HEK293T (cell line): ENCODE results near the gene LRWD1.

Source experiments
- CTCF ChIA-PET: fragments of 350-600 bp; formaldehyde crosslinking; extraction: SDS; loops from one replicate; lab custom pipeline; 2021; ENCODE audit warnings: antibody characterized with exemption, inconsistent platforms; lab: Yijun Ruan, JAX
- POLR2A ChIA-PET: fragments of 350-600 bp; formaldehyde crosslinking; extraction: SDS; loops from one replicate; lab custom pipeline; 2020; ENCODE audit warnings: antibody characterized with exemption, inconsistent platforms; lab: Yijun Ruan, JAX
- DNase-seq: peaks from one replicate; pipeline ENCODE4 v3.0.0; 2012; ENCODE audit warnings: mixed read lengths; ENCODE audit errors: extremely low spot score
- ARNT ChIP-seq: fragments of 450-650 bp; IDR thresholded peaks from 2 replicates; pipeline ENCODE4 v1.6.1; 2017; ENCODE audit warnings: mild to moderate bottlenecking
- BHLHE40 ChIP-seq: fragments of 450-650 bp; IDR thresholded peaks from 2 replicates; pipeline ENCODE4 v1.6.1; 2016; ENCODE audit warnings: mild to moderate bottlenecking, moderate library complexity, borderline replicate concordance
- CTBP1 ChIP-seq: fragments of 450-650 bp; IDR thresholded peaks from 2 replicates; pipeline ENCODE4 v1.6.1; 2016; ENCODE audit warnings: borderline replicate concordance
- ELF4 ChIP-seq: fragments of 450-650 bp; IDR thresholded peaks from 2 replicates; pipeline ENCODE4 v1.6.1; 2017; ENCODE audit warnings: antibody characterized with exemption
- FOXA1 ChIP-seq: fragments of 450-650 bp; IDR thresholded peaks from 2 replicates; pipeline ENCODE4 v1.6.1; 2016; ENCODE audit warnings: mild to moderate bottlenecking
- FOXK2 ChIP-seq: fragments of 450-650 bp; IDR thresholded peaks from 2 replicates; pipeline ENCODE4 v1.6.1; 2016; ENCODE audit warnings: mild to moderate bottlenecking
- FOXM1 ChIP-seq: fragments of 450-650 bp; IDR thresholded peaks from 2 replicates; pipeline ENCODE4 v1.6.1; 2017; ENCODE audit warnings: mild to moderate bottlenecking, borderline replicate concordance
- HDGF ChIP-seq: fragments of 450-650 bp; IDR thresholded peaks from 2 replicates; pipeline ENCODE4 v1.6.1; 2017; ENCODE audit warnings: antibody characterized with exemption, borderline replicate concordance
- L3MBTL2 ChIP-seq: fragments of 450-650 bp; conservative IDR thresholded peaks from 2 replicates; pipeline ENCODE4 v1.6.1; 2016; ENCODE audit warnings: mild to moderate bottlenecking
- LEF1 ChIP-seq: fragments of 450-650 bp; IDR thresholded peaks from 2 replicates; pipeline ENCODE4 v1.6.1; 2017; ENCODE audit warnings: mild to moderate bottlenecking, borderline replicate concordance
- NFRKB ChIP-seq: fragments of 450-650 bp; IDR thresholded peaks from 2 replicates; pipeline ENCODE4 v1.6.1; 2016; ENCODE audit warnings: mild to moderate bottlenecking, moderate library complexity
- SP1 ChIP-seq: fragments of 450-650 bp; IDR thresholded peaks from 2 replicates; pipeline ENCODE4 v1.6.1; 2017
- SUZ12 ChIP-seq: fragments of 450-650 bp; IDR thresholded peaks from 2 replicates; pipeline ENCODE4 v1.6.1; 2016; ENCODE audit warnings: mild to moderate bottlenecking
- TARDBP ChIP-seq: fragments of 450-650 bp; IDR thresholded peaks from 2 replicates; pipeline ENCODE4 v1.6.1; 2016
- ZNF384 ChIP-seq: fragments of 450-650 bp; IDR thresholded peaks from 2 replicates; pipeline ENCODE4 v1.6.1; 2016
- TF ChIP-seq, protein P1 (sequence below): fragments of 450-650 bp; IDR thresholded peaks from 2 replicates; pipeline ENCODE4 v1.6.1; 2016

LRWD1 gene

DNA sequence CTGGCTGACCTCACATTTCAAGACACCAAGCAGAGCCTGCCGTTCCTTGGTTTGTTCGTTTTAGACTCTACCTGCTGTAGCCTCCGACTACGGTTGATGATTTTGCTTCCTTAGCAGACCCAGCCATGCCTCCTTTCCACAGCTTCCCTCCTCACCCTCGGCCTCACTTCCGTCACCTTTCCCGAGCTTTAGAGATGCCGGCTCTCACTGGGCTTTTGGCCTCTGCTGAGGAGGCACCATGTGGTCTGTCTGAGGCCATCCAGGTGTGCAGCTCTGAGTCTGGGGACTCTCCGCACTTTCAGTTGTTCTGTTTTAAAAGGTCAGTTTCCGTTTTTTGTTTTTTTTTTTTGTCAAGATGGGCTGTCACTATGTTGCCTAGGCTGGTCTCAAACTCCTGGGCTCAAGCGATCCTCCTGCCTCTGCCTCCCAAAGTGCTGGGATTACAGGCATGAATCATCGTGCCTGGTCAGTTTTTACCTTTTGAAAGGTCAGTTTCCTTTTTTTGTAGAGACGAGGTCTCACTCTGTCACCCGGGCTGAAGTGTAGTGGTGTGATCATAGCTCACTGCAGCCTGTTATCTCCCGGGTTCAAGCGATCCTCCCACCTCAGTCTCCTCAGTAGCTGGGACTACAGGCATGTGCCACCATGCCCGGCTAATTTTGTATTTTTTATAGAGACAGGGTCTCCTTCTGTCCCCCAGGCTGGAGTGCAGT, 19.7 kb upstream of the LRWD1 start:
- no peak for DNase-seq
- no peak for TF ChIP-seq NFRKB
- TF ChIP-seq, protein P1, sequence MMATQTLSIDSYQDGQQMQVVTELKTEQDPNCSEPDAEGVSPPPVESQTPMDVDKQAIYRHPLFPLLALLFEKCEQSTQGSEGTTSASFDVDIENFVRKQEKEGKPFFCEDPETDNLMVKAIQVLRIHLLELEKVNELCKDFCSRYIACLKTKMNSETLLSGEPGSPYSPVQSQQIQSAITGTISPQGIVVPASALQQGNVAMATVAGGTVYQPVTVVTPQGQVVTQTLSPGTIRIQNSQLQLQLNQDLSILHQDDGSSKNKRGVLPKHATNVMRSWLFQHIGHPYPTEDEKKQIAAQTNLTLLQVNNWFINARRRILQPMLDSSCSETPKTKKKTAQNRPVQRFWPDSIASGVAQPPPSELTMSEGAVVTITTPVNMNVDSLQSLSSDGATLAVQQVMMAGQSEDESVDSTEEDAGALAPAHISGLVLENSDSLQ: no peak
- no peak for TF ChIP-seq L3MBTL2
- TF ChIP-seq HDGF: no peak
- TF ChIP-seq BHLHE40: no peak
- no peak for TF ChIP-seq SP1
- no peak for TF ChIP-seq ARNT
- TF ChIP-seq ELF4: no peak
- no peak for TF ChIP-seq TARDBP
- TF ChIP-seq FOXM1: no peak
- TF ChIP-seq FOXA1: no peak
- TF ChIP-seq SUZ12: no peak
- TF ChIP-seq LEF1: no peak
- ChIA-PET POLR2A (no interaction called here), CTCF (interaction anchor here (0.6 kb wide), 1 partner anchor 186 kb away, joined by 3 read pairs; no protein-coding TSS in a partner anchor)

DNA sequence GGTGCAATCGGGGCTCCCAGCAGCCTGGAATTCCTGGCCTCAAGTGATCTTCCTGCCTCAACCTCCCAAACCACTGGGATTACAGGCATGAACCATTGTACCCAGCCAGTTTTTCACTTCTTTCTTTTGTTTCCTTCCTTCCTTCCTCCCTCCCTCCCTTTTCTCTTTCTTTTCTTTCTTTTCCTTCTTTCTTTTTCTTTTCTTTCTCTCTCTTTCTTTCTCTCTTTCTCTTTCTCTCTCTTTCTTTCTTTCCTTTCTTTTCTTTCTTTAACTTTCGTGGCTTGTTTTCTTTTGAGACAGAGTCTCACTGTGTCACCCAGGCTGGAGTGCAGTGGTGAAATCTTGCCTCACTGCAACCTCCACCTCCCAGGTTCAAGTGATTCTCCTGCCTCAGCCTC, 19.1 kb upstream of the LRWD1 start:
- no peak for DNase-seq
- ChIA-PET POLR2A (no interaction called here), CTCF (no interaction called here)
- TF ChIP-seq ELF4 (no peak), FOXK2 (no peak), L3MBTL2 (no peak), SP1 (no peak), NFRKB (no peak), LEF1 (no peak)
- TF ChIP-seq, protein P1: no peak

DNA sequence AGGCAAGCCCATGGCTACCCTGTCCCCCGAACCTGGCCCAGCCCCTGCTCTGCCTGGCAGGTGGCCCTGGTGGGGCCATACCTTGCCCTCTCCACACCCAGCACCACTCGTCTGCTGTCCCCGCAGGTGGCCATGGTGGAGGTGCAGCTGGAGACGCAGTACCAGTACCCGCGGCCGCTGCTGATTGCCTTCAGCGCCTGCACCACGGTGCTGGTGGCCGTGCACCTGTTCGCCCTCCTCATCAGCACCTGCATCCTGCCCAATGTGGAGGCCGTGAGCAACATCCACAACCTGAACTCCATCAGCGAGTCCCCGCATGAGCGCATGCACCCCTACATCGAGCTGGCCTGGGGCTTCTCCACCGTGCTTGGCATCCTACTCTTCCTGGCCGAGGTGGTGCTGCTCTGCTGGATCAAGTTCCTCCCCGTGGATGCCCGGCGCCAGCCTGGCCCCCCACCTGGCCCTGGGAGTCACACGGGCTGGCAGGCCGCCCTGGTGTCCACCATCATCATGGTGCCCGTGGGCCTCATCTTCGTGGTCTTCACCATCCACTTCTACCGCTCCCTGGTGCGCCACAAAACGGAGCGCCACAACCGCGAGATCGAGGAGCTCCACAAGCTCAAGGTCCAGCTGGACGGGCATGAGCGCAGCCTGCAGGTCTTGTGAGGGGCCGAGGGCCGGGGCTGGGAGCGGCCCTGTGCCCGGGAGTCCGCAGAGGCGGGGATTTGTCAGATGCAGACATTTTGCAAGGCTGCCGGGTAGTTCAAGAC, 18.2 kb upstream of the LRWD1 start:
- ChIA-PET CTCF (no interaction called here), POLR2A (no interaction called here)
- no peak for DNase-seq
- TF ChIP-seq SUZ12 (no peak), FOXA1 (no peak), ELF4 (no peak), SP1 (no peak), BHLHE40 (no peak), LEF1 (no peak), ARNT (no peak), CTBP1 (no peak), TARDBP (no peak), HDGF (no peak), ZNF384 (no peak), FOXK2 (no peak), NFRKB (no peak), FOXM1 (no peak), L3MBTL2 (no peak)
- TF ChIP-seq, protein P1: no peak

DNA sequence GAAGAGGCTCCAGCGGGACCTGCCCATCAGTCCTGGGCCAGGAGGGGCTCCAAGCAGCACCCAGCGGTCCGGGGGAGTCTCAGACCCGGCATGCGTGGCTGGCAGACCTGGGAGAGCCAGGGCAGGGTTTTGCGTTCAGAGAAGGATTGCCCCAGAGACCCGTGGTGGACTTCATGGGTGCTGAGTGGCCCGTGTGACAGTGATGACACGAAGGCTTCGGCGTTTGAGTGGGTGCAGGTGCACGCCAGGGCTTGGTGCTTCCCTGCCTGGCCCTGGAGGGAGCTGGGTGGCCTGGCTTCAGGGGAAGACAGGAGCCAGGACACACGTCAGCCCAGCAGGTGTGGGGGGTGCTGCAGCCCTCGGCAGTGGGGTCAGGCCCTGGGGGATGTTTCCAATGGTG, 17.5 kb upstream of the LRWD1 start:
- TF ChIP-seq LEF1 (no peak), SP1 (no peak), HDGF (no peak), NFRKB (no peak), TARDBP (no peak)
- POLR2A ChIA-PET: no interaction called here
- no peak for DNase-seq
- CTCF ChIA-PET: no interaction called here

DNA sequence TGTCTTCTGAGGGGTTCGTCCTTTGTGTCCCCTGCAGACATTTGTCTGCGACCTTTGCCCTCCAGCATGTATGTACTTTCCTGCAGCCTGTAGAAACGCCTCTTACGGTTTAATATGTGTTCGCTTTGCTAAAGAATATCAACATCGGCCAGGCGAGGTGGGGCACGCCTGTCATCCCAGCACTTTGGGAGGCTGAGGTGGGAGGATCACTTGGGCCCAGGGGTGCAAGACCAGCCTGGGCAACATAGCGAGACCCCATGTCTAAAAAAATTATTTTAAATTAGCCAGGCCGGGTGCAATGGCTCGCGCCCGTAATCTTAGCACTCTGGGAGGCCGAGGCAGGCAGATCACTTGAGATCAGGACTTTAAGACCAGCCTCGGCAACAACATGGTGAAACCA, 15.6 kb upstream of the LRWD1 start:
- TF ChIP-seq LEF1: no peak
- no peak for TF ChIP-seq FOXM1
- no peak for TF ChIP-seq HDGF
- TF ChIP-seq SP1: no peak
- TF ChIP-seq, protein P1: no peak
- no peak for TF ChIP-seq L3MBTL2
- CTCF ChIA-PET: no interaction called here
- POLR2A ChIA-PET: no interaction called here
- DNase-seq: no peak

DNA sequence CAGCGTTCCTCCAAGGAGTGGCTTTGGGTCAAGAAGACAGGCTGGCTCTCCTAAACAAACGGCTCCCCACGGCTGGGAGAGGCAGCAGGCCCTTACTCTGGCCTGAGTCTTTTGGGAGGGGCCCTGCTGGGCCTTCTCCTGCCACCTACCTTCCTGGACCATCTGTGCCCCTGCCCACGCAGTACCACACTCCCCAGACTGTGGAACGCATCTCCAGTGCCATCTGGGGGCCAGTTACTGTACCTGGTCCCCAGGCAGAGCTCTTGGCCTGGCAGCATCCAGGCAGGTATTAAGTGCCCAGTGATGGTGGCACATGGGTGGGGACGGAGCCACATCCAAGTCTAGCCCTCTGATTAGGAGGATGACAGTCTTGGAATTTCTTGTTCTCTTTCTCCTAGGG, 14.5 kb upstream of the LRWD1 start:
- no peak for DNase-seq
- ChIA-PET CTCF (no interaction called here), POLR2A (no interaction called here)
- TF ChIP-seq BHLHE40 (no peak), FOXM1 (no peak), LEF1 (no peak), ARNT (no peak), ZNF384 (no peak), FOXA1 (no peak), L3MBTL2 (no peak), NFRKB (no peak), TARDBP (no peak), CTBP1 (no peak), HDGF (no peak), ELF4 (no peak), SP1 (no peak), FOXK2 (no peak), SUZ12 (no peak)
- TF ChIP-seq, protein P1: no peak
